DMS 273 treated with DMSO at 0.1 percent for 48 hours (cell line): Measurements from ENCODE around the gene LUC7L3.
"Not testable (repeated sequence)": the region's sequence is repeated elsewhere in the genome, so short reads cannot be mapped to it uniquely, and the experiment has no call there.

Source experiments
- DNase-seq: peaks from one replicate; lab custom pipeline; 2025; lab: John Stamatoyannopoulos, UW

LUC7L3 gene

GRCh38 chr17:50710025-50710424 is 9.4 kb upstream of the LUC7L3 start:
- no peak for DNase-seq

DNA sequence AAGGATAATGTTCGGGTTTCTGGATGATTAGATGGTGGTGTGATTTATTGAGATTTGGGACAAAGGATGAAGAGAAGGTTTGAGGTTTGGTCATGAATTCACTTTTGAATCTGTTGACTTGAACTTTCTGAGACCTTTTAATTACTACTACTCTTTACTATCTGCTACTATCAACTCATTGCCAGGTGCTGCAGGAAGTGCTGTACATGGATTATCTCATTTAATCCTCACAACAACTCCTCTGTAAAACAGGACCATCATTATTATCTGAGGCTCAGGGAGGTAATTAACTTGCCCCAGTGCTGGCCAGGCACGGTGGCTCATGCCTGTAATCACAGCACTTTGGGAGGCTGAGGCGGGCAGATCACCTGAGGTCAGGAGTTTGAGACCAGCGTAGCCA is 8.8 kb upstream of the LUC7L3 start:
- DNase-seq: no peak

- no peak for DNase-seq
Measured at GRCh38 chr17:50712641-50713040, 6.8 kb upstream of the LUC7L3 start.

DNA sequence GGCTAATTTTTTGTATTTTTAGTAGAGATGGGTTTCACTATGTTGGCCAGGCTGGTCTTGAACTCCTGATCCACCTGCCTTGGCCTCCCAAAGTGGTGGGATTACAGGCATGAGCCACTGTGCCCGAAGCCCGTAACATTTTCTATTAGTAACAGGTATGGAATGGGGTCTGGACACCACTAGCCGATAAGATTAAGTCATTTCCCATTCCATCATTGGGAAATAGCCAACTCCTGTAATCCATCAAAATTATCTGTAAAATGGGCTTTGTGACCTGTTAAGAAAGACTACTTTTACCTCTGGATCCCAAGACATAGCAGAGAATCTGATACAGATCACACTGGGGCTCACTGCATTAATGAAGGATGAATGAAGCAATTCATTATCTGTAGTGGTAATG is 3.9 kb upstream of the LUC7L3 start:
- no peak for DNase-seq

- DNase-seq: no peak
Measured at GRCh38 chr17:50719924-50720794, 756 bp downstream of the LUC7L3 start.

DNA sequence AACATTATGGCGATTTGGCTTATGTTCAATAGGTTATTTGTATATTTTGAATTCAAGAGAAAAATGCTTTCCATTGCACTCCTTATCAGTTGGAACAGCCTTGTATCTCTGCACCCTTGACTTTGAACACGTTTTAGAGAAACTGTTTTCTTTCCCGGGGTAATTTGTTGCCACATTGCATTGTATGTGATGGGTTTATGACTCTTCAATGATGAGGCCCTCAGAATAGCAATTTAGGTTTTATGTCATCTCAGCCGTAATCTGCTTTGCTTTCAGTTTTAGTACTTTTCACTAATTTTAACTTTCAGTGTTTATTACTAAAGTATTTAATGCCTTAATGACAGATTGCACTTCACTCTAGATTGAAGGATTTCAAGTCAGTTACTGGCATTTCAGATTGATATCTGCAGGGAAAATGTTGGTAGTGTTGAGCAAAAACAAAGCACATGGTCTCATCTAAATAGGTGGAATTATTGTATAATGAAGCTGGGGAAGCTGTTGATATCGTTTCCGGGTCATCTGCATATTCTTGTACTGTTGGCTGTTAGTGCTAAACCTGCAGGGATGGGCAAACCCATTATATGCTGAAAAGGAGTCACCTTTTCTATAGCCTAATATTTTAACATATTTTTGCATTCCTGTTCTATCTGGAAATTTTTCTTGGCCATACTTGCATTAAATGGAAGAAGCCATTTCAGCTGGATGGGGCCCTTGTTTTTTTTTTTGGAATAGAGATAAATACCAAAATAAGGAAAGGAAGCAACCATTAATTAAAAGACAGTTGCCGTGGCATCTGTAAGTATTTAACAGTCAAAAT is 2.0 kb downstream of the LUC7L3 start:
- DNase-seq: no peak

GRCh38 chr17:50722746-50723145 is 3.3 kb downstream of the LUC7L3 start:
- DNase-seq: no peak

DNA sequence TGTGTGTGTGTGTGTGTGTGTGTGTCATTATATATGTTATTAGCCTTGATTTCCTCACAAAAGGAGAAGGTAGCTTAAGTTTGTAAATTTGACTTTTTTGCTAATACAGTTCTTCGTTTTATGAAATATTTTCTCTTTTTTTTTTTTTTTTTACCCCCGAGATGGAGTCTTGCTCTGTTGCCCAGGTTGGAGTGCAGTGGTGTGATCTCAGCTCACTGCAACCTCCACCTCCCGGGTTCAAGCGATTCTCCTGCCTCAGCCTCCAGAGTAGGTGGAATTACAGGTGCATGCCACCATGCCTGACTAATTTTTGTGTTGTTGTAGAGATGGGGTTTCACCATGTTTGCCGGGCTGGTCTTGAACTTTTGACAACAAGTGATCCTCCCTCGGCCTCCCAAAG is 5.2 kb downstream of the LUC7L3 start:
- not testable (repeated sequence) for DNase-seq

- no peak for DNase-seq
Measured at GRCh38 chr17:50725769-50726655, 6.6 kb downstream of the LUC7L3 start.

GRCh38 chr17:50728112-50728429 is 8.7 kb downstream of the LUC7L3 start:
- no peak for DNase-seq

- no peak for DNase-seq
Measured at GRCh38 chr17:50728881-50729765, 9.7 kb downstream of the LUC7L3 start.

DNA sequence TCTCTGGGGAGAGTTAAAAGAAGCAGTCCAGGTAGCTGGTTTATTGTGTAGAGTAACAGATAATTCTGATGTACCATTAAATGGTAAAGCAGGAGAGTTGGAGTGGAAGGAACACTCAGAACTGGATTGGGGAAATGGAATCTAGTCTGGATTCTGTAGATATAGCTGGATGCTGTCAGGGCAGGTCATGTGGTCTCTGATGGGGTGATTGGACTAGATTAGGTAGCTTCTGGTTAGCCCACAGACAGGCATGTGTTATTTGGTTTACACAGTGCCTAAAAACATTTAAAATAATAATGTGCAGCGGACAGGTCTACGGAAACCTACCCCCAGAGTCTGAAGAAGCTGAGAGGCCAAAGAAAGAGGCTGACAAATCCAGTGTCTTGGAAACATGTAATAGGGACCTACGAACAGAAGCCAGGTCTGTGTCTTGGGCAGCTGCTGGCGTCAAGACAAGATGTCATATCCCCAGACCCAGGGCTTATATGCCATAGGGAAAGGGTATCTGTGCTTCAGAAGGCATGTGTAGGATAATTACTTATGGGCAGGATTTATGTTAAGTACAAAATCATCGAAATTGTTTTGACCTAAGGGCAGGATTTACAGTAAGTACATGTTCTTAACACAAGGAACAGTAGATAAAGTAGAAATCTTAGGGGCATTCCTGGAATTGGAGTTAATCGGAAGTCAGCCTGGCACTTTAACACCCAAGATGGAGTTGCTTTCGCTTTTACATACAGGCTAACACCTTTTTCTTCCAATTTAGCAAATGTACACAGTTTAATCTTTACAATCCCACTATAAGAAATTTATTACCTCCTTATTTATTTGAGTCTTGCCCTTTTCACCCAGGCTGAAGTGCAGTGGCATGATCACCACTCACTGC is 12.4 kb downstream of the LUC7L3 start:
- no peak for DNase-seq

DNA sequence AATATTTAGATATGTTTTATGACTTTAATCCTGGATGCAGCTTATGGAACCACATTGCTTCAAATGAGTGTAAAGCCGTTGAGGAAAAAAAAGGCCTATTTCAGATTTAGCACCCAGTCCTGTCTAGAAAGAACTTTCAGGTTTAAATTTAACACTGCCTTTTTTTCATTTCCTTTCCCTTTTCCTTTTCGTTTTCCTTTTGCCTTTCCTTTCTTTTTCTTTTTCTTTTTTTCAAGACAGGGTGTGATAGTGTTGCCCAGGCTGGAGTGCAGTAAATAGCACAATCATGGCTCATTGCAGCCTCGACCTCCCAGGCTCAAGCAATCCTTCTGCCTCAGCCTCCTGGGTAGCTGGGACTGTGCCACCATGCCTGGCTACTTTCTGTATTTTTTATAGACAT is 15.9 kb downstream of the LUC7L3 start:
- DNase-seq: no peak

DNA sequence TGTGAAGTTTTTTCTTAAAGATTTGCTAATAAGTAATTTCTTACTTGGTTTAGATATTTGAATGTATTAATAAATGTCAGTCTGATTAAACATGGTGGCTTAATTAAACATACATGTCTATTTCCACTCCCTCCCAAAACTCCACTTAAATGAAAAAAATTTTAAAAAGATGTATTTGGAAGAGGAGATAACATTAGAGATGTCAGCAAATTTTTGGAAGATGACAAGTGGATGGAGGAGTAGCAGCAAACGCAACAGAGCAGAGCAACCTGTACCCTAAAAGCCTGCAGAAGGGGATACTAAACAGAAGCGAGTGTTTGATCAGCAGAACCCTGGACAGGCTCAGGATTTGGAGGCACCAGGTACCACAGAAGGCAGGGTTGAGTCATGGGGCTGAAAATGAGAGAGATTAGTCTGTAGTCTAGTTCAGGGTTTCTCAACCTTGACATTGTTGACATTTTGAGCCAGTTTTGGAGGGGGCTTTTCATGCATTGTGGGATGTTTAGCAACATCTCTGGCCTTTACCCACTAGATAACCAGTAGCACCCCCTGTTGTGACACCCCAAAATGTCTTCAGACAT is 17.8 kb downstream of the LUC7L3 start:
- no peak for DNase-seq

- no peak for DNase-seq
Measured at GRCh38 chr17:50739098-50739497, 19.7 kb downstream of the LUC7L3 start.

- DNase-seq: no peak
Measured at GRCh38 chr17:50745631-50746030, 26.2 kb downstream of the LUC7L3 start.

- DNase-seq: no peak
Measured at GRCh38 chr17:50749245-50749644, 29.8 kb downstream of the LUC7L3 start.

DNA sequence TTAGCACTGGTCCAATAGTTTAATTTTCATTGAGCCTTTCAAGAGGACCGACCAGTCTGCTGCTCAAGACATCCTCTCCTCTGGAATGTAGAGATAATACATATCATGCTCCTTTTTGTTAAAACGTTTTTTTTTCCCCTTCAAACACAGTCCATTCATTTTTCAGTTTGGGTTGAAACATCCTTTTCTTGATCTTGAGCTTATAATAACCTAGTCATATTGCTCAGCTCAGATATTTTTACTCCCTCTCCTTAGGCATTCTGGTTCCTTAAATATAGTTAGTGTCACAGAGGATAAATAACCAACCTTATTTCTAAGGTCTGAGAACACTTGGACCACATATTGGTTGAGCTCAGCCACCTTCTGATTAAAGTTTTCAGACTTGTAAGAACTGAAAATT is 35.1 kb downstream of the LUC7L3 start:
- DNase-seq: no peak

GRCh38 chr17:50758524-50758923 is 39.1 kb downstream of the LUC7L3 start:
- DNase-seq: no peak

DNA sequence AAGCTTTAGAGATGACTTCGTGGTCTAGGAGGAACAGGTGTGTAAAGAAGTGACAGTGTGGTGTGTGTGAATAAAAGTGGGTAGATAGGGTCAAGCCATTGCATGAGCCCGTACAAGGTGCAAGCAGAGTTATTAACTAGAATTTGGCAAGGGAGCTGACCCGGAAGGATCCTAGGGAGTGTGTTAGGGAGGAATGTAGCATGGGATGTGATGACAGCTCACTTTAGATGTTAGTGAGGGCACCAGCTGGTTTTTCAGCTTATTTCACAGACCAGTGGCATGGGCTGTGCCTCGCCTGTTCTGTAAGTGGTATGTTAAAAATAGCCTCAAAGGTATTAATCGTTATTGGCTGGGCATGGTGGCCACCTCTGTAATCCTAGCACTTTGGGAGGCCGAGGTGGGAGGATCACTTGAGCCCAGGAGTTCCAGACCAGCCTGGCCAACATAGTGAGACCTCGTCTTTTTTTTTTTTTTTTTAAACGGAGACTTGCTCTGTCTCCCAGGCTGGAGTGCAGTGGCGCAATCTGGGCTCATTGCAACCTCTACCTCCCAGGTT is 39.7 kb downstream of the LUC7L3 start:
- no peak for DNase-seq
